ENCODE results near the gene TUBB4B. TPM values are rescaled to one million over a fixed set of nuclear protein-coding genes. Genes with fewer than 3 reads are reported as not detected.

TUBB4B gene
- total RNA-seq, result 208 TPM
- long read RNA-seq, transcript TUBB4B-201 (4 exons, 1,637 nt), result major isoform, 139 of 277 reads
- long read RNA-seq, partial matches to known transcripts, result 12 of 277 reads
- long read RNA-seq, other reads (novel, unspliced or antisense), result 126 of 277 reads

DNA sequence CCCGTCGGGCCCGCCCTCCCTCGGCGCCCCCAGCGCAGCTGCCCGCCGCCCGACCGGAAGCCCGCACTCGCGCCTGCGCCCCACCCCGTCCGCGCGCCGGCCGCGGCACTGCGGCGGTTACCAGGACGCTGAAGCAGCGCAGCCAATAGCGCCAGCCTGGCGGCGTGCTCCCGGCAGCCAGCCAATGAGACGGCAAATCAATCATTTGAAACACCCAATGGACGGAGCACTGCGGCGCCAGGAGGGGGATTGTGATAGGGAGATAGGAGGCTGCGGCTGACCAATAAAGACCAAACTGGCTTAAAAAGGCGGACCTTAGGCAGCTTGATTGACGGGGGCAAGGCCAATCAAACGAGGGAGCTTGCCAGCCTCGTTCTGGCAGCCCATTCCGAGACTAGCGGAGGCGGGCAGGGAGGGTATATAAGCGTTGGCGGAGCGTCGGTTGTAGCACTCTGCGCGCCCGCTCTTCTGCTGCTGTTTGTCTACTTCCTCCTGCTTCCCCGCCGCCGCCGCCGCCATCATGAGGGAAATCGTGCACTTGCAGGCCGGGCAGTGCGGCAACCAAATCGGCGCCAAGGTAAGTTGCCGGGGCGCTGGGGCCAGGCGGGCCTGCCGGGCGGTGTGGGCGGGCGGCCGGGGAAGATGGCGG is at the start of gene TUBB4B:
Gene TUBB4B, plus strand, starts transcription at position 447 of the 649 bp plus-strand sequence. Its CDS starts 74 bp downstream, at position 521.
- Histone ChIP-seq H3K4me3 (peak within 1 kb of the TSS; percentile 93), H3K4me1 (peaks cover 58% of the 10 kb centered on the region), H3K9me3 (no peaks in the 10 kb centered on the region), H3K27me3 (ENCODE audit: low read depth) (no peaks in the 10 kb centered on the region), H3K27ac (peak within 1 kb of the TSS; percentile 98), H3K36me3 (peaks cover 23% of the 10 kb centered on the region)
- intact Hi-C loops (cut with DNase I), result no loop called here
- DNase-seq, result peak; percentile 99
- ATAC-seq, result peak; percentile 89 to 92
- TF ChIP-seq, protein P1, sequence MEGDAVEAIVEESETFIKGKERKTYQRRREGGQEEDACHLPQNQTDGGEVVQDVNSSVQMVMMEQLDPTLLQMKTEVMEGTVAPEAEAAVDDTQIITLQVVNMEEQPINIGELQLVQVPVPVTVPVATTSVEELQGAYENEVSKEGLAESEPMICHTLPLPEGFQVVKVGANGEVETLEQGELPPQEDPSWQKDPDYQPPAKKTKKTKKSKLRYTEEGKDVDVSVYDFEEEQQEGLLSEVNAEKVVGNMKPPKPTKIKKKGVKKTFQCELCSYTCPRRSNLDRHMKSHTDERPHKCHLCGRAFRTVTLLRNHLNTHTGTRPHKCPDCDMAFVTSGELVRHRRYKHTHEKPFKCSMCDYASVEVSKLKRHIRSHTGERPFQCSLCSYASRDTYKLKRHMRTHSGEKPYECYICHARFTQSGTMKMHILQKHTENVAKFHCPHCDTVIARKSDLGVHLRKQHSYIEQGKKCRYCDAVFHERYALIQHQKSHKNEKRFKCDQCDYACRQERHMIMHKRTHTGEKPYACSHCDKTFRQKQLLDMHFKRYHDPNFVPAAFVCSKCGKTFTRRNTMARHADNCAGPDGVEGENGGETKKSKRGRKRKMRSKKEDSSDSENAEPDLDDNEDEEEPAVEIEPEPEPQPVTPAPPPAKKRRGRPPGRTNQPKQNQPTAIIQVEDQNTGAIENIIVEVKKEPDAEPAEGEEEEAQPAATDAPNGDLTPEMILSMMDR (IDR thresholded peaks at IDR 0.05), result peak; percentile 6

DNA sequence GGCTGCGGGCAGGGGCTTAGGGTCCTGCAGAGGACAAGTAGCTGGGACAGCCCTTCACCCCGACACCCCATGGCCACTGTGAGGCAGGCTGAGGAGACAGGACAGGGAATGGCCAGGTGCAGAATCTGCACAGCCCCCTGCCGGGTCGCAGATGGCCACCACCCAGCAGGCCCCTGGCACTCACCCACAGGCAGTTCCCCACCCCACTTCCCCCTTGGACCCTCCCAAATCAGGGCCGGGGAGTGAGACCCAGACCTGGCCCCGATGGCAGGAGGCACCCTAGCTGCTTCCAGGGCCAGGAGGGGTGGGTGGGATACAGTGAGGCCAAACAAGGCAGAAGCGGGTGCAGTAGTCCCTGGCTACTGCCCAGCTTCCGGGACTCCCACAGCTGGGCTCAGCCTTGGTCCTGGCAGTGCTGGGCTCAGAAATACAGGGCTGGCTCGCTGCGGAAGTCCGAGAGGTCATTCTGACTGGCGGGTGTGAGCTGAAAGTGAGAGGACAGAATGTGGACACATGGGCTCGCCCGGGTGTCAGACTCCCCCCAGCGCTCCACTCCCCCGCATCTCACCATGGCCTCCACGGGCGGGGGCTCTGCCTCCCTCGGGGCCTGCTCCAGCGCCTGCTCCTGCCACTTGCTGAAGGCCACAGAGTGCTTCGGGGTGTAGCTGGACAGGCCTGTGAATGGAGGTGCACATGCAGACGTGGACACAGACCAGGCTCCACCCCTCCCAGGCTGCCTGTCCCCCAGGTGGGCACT is 49.2 kb upstream of the TUBB4B start:
- no peaks in the 10 kb centered on the region for H3K27me3 ChIP-seq (ENCODE audit: low read depth)
- H3K4me1 ChIP-seq, result peaks cover 59% of the 10 kb centered on the region
- peaks cover 32% of the 10 kb centered on the region for H3K36me3 ChIP-seq
- TF ChIP-seq, protein P1 (IDR thresholded peaks at IDR 0.05), result no peak
- H3K27ac ChIP-seq, result no peak overlapping the region
- intact Hi-C loops (cut with DNase I), result no loop called here
- ATAC-seq, result no peak
- no peak overlapping the region for H3K4me3 ChIP-seq
- DNase-seq, result no peak
- no peaks in the 10 kb centered on the region for H3K9me3 ChIP-seq

DNA sequence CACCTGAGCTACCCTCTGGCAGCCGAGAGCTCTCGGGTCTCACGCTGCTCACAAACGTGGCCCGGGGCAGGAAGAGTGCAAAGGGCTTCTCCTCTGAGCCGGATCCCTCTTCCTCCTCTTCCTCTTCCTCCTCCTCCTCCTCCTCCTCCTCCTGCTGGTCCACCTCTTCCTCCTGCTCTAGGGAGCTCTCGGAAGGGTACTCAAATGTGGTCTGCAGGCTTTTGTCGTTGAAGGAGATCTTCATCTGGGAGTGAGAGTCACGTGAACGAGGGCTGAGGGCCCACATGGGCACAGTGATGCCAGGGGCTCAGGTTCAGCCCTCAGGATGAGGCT is 48.7 kb upstream of the TUBB4B start:
- Histone ChIP-seq H3K4me3 (no peak overlapping the region), H3K36me3 (peaks cover 27% of the 10 kb centered on the region), H3K4me1 (peaks cover 59% of the 10 kb centered on the region), H3K27ac (no peak overlapping the region), H3K9me3 (no peaks in the 10 kb centered on the region), H3K27me3 (ENCODE audit: low read depth) (no peaks in the 10 kb centered on the region)
- ATAC-seq (no peak), DNase-seq (no peak)
- TF ChIP-seq, protein P1 (IDR thresholded peaks at IDR 0.05), result no peak
- intact Hi-C loops (cut with DNase I), result no loop called here

- no peak overlapping the region for H3K4me3 ChIP-seq
- intact Hi-C loops (cut with DNase I), result no loop called here
- DNase-seq (no peak), ATAC-seq (no peak)
- TF ChIP-seq, protein P1 (IDR thresholded peaks at IDR 0.05), result no peak
- no peak overlapping the region for H3K27ac ChIP-seq
- H3K4me1 ChIP-seq, result peaks cover 58% of the 10 kb centered on the region
- H3K9me3 ChIP-seq, result no peaks in the 10 kb centered on the region
- peaks cover 27% of the 10 kb centered on the region for H3K36me3 ChIP-seq
- no peaks in the 10 kb centered on the region for H3K27me3 ChIP-seq (ENCODE audit: low read depth)
Measured at GRCh38 chr9:137192859-137193258, 48.2 kb upstream of the TUBB4B start.

- intact Hi-C loops (cut with DNase I), result no loop called here
- Histone ChIP-seq H3K27ac (no peak overlapping the region), H3K36me3 (peaks cover 27% of the 10 kb centered on the region), H3K4me3 (no peak overlapping the region), H3K9me3 (no peaks in the 10 kb centered on the region), H3K4me1 (peaks cover 67% of the 10 kb centered on the region), H3K27me3 (ENCODE audit: low read depth) (no peaks in the 10 kb centered on the region)
- ATAC-seq, result no peak
- no peak for DNase-seq
- TF ChIP-seq, protein P1 (IDR thresholded peaks at IDR 0.05), result no peak
Measured at GRCh38 chr9:137193771-137194170, 47.3 kb upstream of the TUBB4B start.
